HL-60 (cell line): ENCODE data around the gene ZNF672.

Source experiments
- CTCF ChIP-seq: IDR thresholded peaks from one replicate; pipeline ENCODE4 v1.5.1; 2011; ENCODE audit warnings: low read length, control low read depth, inconsistent platforms; ENCODE audit not compliant: insufficient read depth
- REST ChIP-seq: IDR thresholded peaks from 2 replicates; pipeline ENCODE4 v1.6.1; 2012; ENCODE audit warnings: low read depth; ENCODE audit not compliant: insufficient replicate concordance

GRCh38 chr1:248815407-248816034 is 22.5 kb upstream of the ZNF672 start:
- TF ChIP-seq CTCF (no peak), REST (no peak)
